ENCODE measurements around the gene ZNF804A. TPM values are rescaled to one million over a fixed set of nuclear protein-coding genes. Genes with fewer than 3 reads are reported as not detected.

ZNF804A gene
- total RNA-seq, 2 donors from 2014 or later, result 0.14 to 0.68 TPM

GRCh38 chr2:184646177-184646576 is 47.8 kb downstream of the ZNF804A start:
- DNase-seq (ENCODE audit: low spot score) (no peak), ATAC-seq (ENCODE audit: insufficient number of reproducible peaks, low FRiP score, low read depth) (no peak)
- Histone ChIP-seq H3K27me3 (replicated peaks; ENCODE audit: insufficient read depth) (no peaks in the 10 kb centered on the region), H3K27ac (no peak overlapping the region), H3K4me1 (ENCODE audit: control insufficient read depth in 1 of 2, low read depth in 2 of 2) (no peaks in the 10 kb centered on the region), H3K36me3 (no peaks in the 10 kb centered on the region), H3K4me3 (no peak overlapping the region), H3K9me3 (no peaks in the 10 kb centered on the region)
- no peak for TF ChIP-seq CTCF (IDR thresholded peaks at IDR 0.05)

- ATAC-seq (ENCODE audit: insufficient number of reproducible peaks, low FRiP score, low read depth) (no peak), DNase-seq (ENCODE audit: low spot score) (no peak)
- Histone ChIP-seq H3K4me1 (ENCODE audit: control insufficient read depth in 1 of 2, low read depth in 2 of 2) (no peaks in the 10 kb centered on the region), H3K4me3 (no peak overlapping the region), H3K27me3 (replicated peaks; ENCODE audit: insufficient read depth) (no peaks in the 10 kb centered on the region), H3K27ac (no peak overlapping the region), H3K36me3 (no peaks in the 10 kb centered on the region), H3K9me3 (no peaks in the 10 kb centered on the region)
- no peak for TF ChIP-seq CTCF (IDR thresholded peaks at IDR 0.05)
Observed at GRCh38 chr2:184646593-184646992, 48.3 kb downstream of the ZNF804A start.

- Histone ChIP-seq H3K27ac (no peak overlapping the region), H3K9me3 (no peaks in the 10 kb centered on the region), H3K27me3 (replicated peaks; ENCODE audit: insufficient read depth) (no peaks in the 10 kb centered on the region), H3K4me1 (ENCODE audit: control insufficient read depth in 1 of 2, low read depth in 2 of 2) (no peaks in the 10 kb centered on the region), H3K36me3 (no peaks in the 10 kb centered on the region), H3K4me3 (no peak overlapping the region)
- ATAC-seq (ENCODE audit: insufficient number of reproducible peaks, low FRiP score, low read depth) (no peak), DNase-seq (ENCODE audit: low spot score) (no peak)
- no peak for TF ChIP-seq CTCF (IDR thresholded peaks at IDR 0.05)
Observed at GRCh38 chr2:184654945-184655344, 56.6 kb downstream of the ZNF804A start.

- no peaks in the 10 kb centered on the region for H3K4me1 ChIP-seq (ENCODE audit: control insufficient read depth in 1 of 2, low read depth in 2 of 2)
- no peaks in the 10 kb centered on the region for H3K36me3 ChIP-seq
- no peak overlapping the region for H3K4me3 ChIP-seq
- ATAC-seq (ENCODE audit: insufficient number of reproducible peaks, low FRiP score, low read depth) (no peak), DNase-seq (ENCODE audit: low spot score) (no peak)
- H3K27me3 ChIP-seq (replicated peaks; ENCODE audit: insufficient read depth), result no peaks in the 10 kb centered on the region
- no peak for TF ChIP-seq CTCF (IDR thresholded peaks at IDR 0.05)
- no peak overlapping the region for H3K27ac ChIP-seq
- H3K9me3 ChIP-seq, result no peaks in the 10 kb centered on the region
Observed at GRCh38 chr2:184677171-184677570, 78.8 kb downstream of the ZNF804A start.

- no peaks in the 10 kb centered on the region for H3K36me3 ChIP-seq
- TF ChIP-seq CTCF (IDR thresholded peaks at IDR 0.05), result no peak
- DNase-seq (ENCODE audit: low spot score) (no peak), ATAC-seq (ENCODE audit: insufficient number of reproducible peaks, low FRiP score, low read depth) (no peak)
- no peak overlapping the region for H3K27ac ChIP-seq
- no peaks in the 10 kb centered on the region for H3K9me3 ChIP-seq
- no peaks in the 10 kb centered on the region for H3K4me1 ChIP-seq (ENCODE audit: control insufficient read depth in 1 of 2, low read depth in 2 of 2)
- H3K4me3 ChIP-seq, result no peak overlapping the region
- no peaks in the 10 kb centered on the region for H3K27me3 ChIP-seq (replicated peaks; ENCODE audit: insufficient read depth)
Observed at GRCh38 chr2:184679219-184680018, 81.1 kb downstream of the ZNF804A start.
